ENCODE results near the gene TUBGCP6.
A peak's percentile ranks its signal among the peaks of the same experiment; 100 is the strongest.
"Not testable (repeated sequence)": the region's sequence is repeated elsewhere in the genome, so short reads cannot be mapped to it uniquely, and the experiment has no call there.

DNA sequence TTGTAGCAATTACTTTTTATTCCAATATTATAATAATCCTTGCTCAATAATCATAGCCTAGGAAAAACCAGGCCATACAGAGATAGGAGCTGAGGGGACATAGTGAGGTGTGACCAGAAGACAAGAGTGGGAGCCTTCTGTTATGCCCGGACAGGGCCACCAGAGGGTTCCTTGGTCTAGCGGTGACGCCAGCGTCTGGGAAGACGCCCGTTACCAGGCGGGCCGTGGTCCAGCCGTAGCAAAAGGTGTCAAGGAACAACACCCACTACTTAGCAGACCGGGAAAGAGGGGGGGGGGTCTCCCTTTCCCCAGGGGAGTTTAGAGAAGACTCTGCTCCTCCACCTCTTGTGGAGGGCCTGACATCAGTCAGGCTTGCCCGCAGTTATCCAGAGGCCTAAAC lies 28.5 kb upstream of the TUBGCP6 start:
- TF ChIP-seq, protein P1, sequence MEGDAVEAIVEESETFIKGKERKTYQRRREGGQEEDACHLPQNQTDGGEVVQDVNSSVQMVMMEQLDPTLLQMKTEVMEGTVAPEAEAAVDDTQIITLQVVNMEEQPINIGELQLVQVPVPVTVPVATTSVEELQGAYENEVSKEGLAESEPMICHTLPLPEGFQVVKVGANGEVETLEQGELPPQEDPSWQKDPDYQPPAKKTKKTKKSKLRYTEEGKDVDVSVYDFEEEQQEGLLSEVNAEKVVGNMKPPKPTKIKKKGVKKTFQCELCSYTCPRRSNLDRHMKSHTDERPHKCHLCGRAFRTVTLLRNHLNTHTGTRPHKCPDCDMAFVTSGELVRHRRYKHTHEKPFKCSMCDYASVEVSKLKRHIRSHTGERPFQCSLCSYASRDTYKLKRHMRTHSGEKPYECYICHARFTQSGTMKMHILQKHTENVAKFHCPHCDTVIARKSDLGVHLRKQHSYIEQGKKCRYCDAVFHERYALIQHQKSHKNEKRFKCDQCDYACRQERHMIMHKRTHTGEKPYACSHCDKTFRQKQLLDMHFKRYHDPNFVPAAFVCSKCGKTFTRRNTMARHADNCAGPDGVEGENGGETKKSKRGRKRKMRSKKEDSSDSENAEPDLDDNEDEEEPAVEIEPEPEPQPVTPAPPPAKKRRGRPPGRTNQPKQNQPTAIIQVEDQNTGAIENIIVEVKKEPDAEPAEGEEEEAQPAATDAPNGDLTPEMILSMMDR (IDR thresholded peaks at IDR 0.05) = peak in 1 of 5 experiments; percentile 15
- TF ChIP-seq POLR2AphosphoS5 (IDR thresholded peaks at IDR 0.05); POLR2A (IDR thresholded peaks at IDR 0.05); EP300 (IDR thresholded peaks at IDR 0.05; ENCODE audit: low read depth): not testable (repeated sequence)

Data from transverse colon (tissue), 4 donors.